Osteoblast (primary cell): ENCODE results near the gene DUSP9. TPM values are rescaled to one million over a fixed set of nuclear protein-coding genes. Genes with fewer than 3 reads are reported as not detected.
A peak's percentile ranks its signal among the peaks of the same experiment; 100 is the strongest.

Experiments used
- DNase-seq: peaks from one replicate; pipeline ENCODE4 v3.0.0; 2011; ENCODE audit warnings: low spot score, mixed read lengths; ENCODE audit not compliant: insufficient read length; ENCODE audit errors: missing footprints
- H2AFZ ChIP-seq: 2 replicates; pipeline ENCODE4 v1.6.0; 2011; ENCODE audit warnings: mild to moderate bottlenecking, low read length
- H3K27ac ChIP-seq: 2 replicates; pipeline ENCODE4 v1.5.1; 2011; ENCODE audit warnings: mild to moderate bottlenecking, low read depth, low read length, moderate library complexity
- H3K27me3 ChIP-seq: 2 replicates; pipeline ENCODE4 v1.6.0; 2012; ENCODE audit warnings: mild to moderate bottlenecking, control low read depth, inconsistent platforms, low read length, moderate library complexity; ENCODE audit not compliant: insufficient read depth
- H3K36me3 ChIP-seq: 2 replicates; pipeline ENCODE4 v1.5.1; 2011; ENCODE audit warnings: mild to moderate bottlenecking, low read length, control low read depth, moderate library complexity; ENCODE audit not compliant: insufficient read depth
- H3K4me1 ChIP-seq: 2 replicates; pipeline ENCODE4 v1.5.1; 2011; ENCODE audit warnings: mild to moderate bottlenecking, low read length, control low read depth, moderate library complexity; ENCODE audit not compliant: insufficient read depth
- H3K4me2 ChIP-seq: 2 replicates; pipeline ENCODE4 v1.6.0; 2011; ENCODE audit warnings: mild to moderate bottlenecking, low read length; ENCODE audit not compliant: insufficient read depth
- H3K4me3 ChIP-seq: fragments of 200-600 bp; sonication (generic); 3 replicates; pipeline ENCODE4 v1.5.1; 2012; ENCODE audit warnings: mild to moderate bottlenecking, low read length, inconsistent platforms; ENCODE audit not compliant: insufficient read depth
- H3K79me2 ChIP-seq: 2 replicates; pipeline ENCODE4 v1.6.0; 2012; ENCODE audit warnings: mild to moderate bottlenecking, low read length, control low read depth, inconsistent platforms; ENCODE audit not compliant: insufficient read depth
- H3K9me3 ChIP-seq: 2 replicates; pipeline ENCODE4 v1.5.1; 2011; ENCODE audit warnings: low read depth, low read length, control low read depth
- H4K20me1 ChIP-seq: 2 replicates; pipeline ENCODE4 v1.6.0; 2012; ENCODE audit warnings: mild to moderate bottlenecking, low read length, control low read depth; ENCODE audit not compliant: insufficient read depth
- CTCF ChIP-seq: IDR thresholded peaks from 2 replicates; pipeline ENCODE4 v1.5.1; 2011; ENCODE audit warnings: mild to moderate bottlenecking, low read depth, low read length, moderate library complexity; ENCODE audit errors: extremely low read depth
- total RNA-seq: library from RNA; depleted of rRNA; stranded (reverse); fragments of >200 nt; gene quantifications from 2 replicates; pipeline ENCODE4 v1.2.3, GENCODE V29; 2012

Gene DUSP9
- total RNA-seq, 1 donor, result under 0.01 TPM

- Histone ChIP-seq H3K36me3 (no peaks in the 10 kb centered on the region), H2AFZ (no peak overlapping the region), H3K4me3 (no peak overlapping the region), H3K79me2 (no peaks in the 10 kb centered on the region), H3K27ac (no peak overlapping the region), H3K9me3 (no peaks in the 10 kb centered on the region), H3K4me2 (no peak overlapping the region), H3K27me3 (peaks cover 30% of the 10 kb centered on the region), H3K4me1 (no peaks in the 10 kb centered on the region), H4K20me1 (no peaks in the 10 kb centered on the region)
- TF ChIP-seq CTCF, result no peak
- DNase-seq, result peak; percentile 87
Observed at GRCh38 chrX:153641627-153642026, 5.4 kb upstream of the DUSP9 start.

GRCh38 chrX:153642051-153642654 is 4.8 kb upstream of the DUSP9 start:
- peak; percentile 88 for DNase-seq
- no peak overlapping the region for H3K27ac ChIP-seq
- no peaks in the 10 kb centered on the region for H3K4me1 ChIP-seq
- H4K20me1 ChIP-seq, result no peaks in the 10 kb centered on the region
- peaks cover 33% of the 10 kb centered on the region for H3K27me3 ChIP-seq
- H3K9me3 ChIP-seq, result no peaks in the 10 kb centered on the region
- no peak overlapping the region for H3K4me3 ChIP-seq
- TF ChIP-seq CTCF, result no peak
- H3K79me2 ChIP-seq, result no peaks in the 10 kb centered on the region
- H3K36me3 ChIP-seq, result no peaks in the 10 kb centered on the region
- no peak overlapping the region for H2AFZ ChIP-seq
- no peak overlapping the region for H3K4me2 ChIP-seq

GRCh38 chrX:153642655-153643430 is 4.2 kb upstream of the DUSP9 start:
- DNase-seq, result peak; percentile 87
- peaks cover 35% of the 10 kb centered on the region for H3K27me3 ChIP-seq

More at GRCh38 chrX:153642655-153643430, 4.2 kb upstream of the DUSP9 start:
- Histone ChIP-seq H3K36me3 (no peaks in the 10 kb centered on the region), H3K4me1 (no peaks in the 10 kb centered on the region), H3K79me2 (no peaks in the 10 kb centered on the region), H3K9me3 (no peaks in the 10 kb centered on the region), H3K27ac (no peak overlapping the region), H3K4me3 (no peak overlapping the region), H3K4me2 (no peak overlapping the region), H4K20me1 (no peaks in the 10 kb centered on the region), H2AFZ (no peak overlapping the region)
- no peak for TF ChIP-seq CTCF
